ENCODE measurements around the gene RBBP8NL. TPM values are rescaled to one million over a fixed set of nuclear protein-coding genes. Genes with fewer than 3 reads are reported as not detected.
A peak's percentile ranks its signal among the peaks of the same experiment; 100 is the strongest.

Gene RBBP8NL
- total and polyA plus RNA-seq, 2 of the 8 experiments (the other 6 are each of a cell fraction or from before 2014, with no cell fraction given) = 0.43 to 0.48 TPM

- Histone ChIP-seq H3K23ac (ENCODE audit: insufficient read length) (no peak overlapping the region), H4K20me1 (replicated peaks in 1 of 2; ENCODE audit: control insufficient read depth in 1 of 2, insufficient read depth in 2 of 2, low read length in 2 of 2) (peaks cover 7 to 16% of the 10 kb centered on the region in 2 experiments), H2BK120ac (replicated peaks; ENCODE audit: low read depth, low read length) (peak overlapping the region; percentile 81), H4K91ac (replicated peaks; ENCODE audit: insufficient read length, low read length) (peak overlapping the region; percentile 95), H3K9me3 (ENCODE audit: insufficient read depth in 2 of 2, low read depth in 1 of 2, low read length in 1 of 2) (no peaks in the 10 kb centered on the region), H3K56ac (replicated peaks; ENCODE audit: insufficient read length, low read depth, low read length) (peak overlapping the region; percentile 70), H4K5ac (ENCODE audit: insufficient read length, low read depth, low read length) (peak overlapping the region; percentile 95), H3K4me1 (replicated peaks in 1 of 4; ENCODE audit: control insufficient read depth in 3 of 4, insufficient read depth in 4 of 4, low read length in 3 of 4) (peaks cover 10 to 71% (median 62%) of the 10 kb centered on the region in 4 experiments), H3K4me2 (ENCODE audit: insufficient read depth in 1 of 2, low read depth in 2 of 2, low read length in 2 of 2) (peak overlapping the region; percentile 51 to 62), H3K36me3 (ENCODE audit: control insufficient read depth in 2 of 4, insufficient read depth in 4 of 4, low read length in 3 of 4) (peaks cover 0 to 19% (median 2%) of the 10 kb centered on the region in 4 experiments; a peak in 3 of 8 replicates), H3K79me1 (ENCODE audit: low read depth, low read length) (peaks cover 22% of the 10 kb centered on the region), H2BK5ac (ENCODE audit: low read depth, low read length) (peak overlapping the region; percentile 99), H3K27me3 (replicated peaks in 1 of 4; ENCODE audit: control insufficient read depth in 3 of 4, extremely low read depth in 1 of 4, insufficient read depth in 3 of 4, low read length in 3 of 4) (no peaks in the 10 kb centered on the region), H3K27ac (ENCODE audit: low read depth, low read length) (peak overlapping the region; percentile 92), H3K18ac (ENCODE audit: extremely low read depth, low read length) (peak overlapping the region; percentile 99), H4K8ac (ENCODE audit: extremely low read depth, insufficient read depth, low read length) (peak overlapping the region; percentile 99), H2AFZ (ENCODE audit: low read length) (no peak overlapping the region), H3K4ac (replicated peaks; ENCODE audit: insufficient read length, low read depth, low read length) (peak overlapping the region; percentile 99), H3K9ac (replicated peaks in 1 of 4; ENCODE audit: extremely low read depth in 1 of 4, low read depth in 3 of 4, low read length in 3 of 4) (peak overlapping the region in 2 of 4 experiments; percentile 62 to 65; a peak in 4 of 7 replicates), H3K4me3 (ENCODE audit: extremely low read depth in 1 of 4, insufficient read depth in 2 of 4, low read depth in 3 of 4, low read length in 4 of 4) (peak overlapping the region in 1 of 4 experiments; percentile 34; a peak in 2 of 8 replicates), H2BK20ac (ENCODE audit: low read length) (peak overlapping the region; percentile 100), H3K23me2 (ENCODE audit: low read depth, low read length) (peaks cover 7% of the 10 kb centered on the region), H3K79me2 (ENCODE audit: control insufficient read depth in 1 of 2, insufficient read depth in 2 of 2, low read length in 2 of 2) (peaks cover 13 to 79% of the 10 kb centered on the region in 2 experiments; a peak in 3 of 4 replicates), H2AK5ac (ENCODE audit: low read depth, low read length) (peak overlapping the region; percentile 95), H2BK15ac (ENCODE audit: low read length) (peak overlapping the region; percentile 97; the same call in 1 of the 2 replicates), H2BK12ac (ENCODE audit: low read depth, low read length) (peak overlapping the region; percentile 100), H3K14ac (ENCODE audit: insufficient read length) (no peak overlapping the region)
- 55% methylated on average over 33 of the region's 34 CpGs; no CpG with 5 or more reads in 1 of the 2 experiments for WGBS, 2 experiments (ENCODE audit: extremely low coverage in 1 of 2, insufficient coverage in 1 of 2, insufficient read length in 1 of 2, insufficient replicate concordance in 2 of 2, low coverage in 1 of 2, low lambda C conversion rate in 2 of 2, missing lambda C conversion rate in 1 of 2)
- ChIA-PET POLR2A (ENCODE audit: partially characterized antibody) (interaction anchor here (0.7 to 12.6 kb wide), 14 partner anchors 7 to 59 kb away, joined by 3 to 213 read pairs (median 4); partner anchors contain the start of genes ADRM1 and RPS21), CTCF (ENCODE audit: partially characterized antibody) (interaction anchor here (0.6 to 10.9 kb wide), 8 partner anchors 9 to 1015 kb away, joined by 3 to 212 read pairs (median 3); partner anchors contain the start of gene RPS21)
- FAIRE-seq = peak; percentile 32
- DNase-seq (ENCODE audit: low read depth in 1 of 2, low spot score in 2 of 2) = peak; percentile 84 to 90
- no peak for TF ChIP-seq SIX5 (IDR thresholded peaks at IDR 0.05; ENCODE audit: low read depth, low read length)
- TF ChIP-seq BCL11A (IDR thresholded peaks at IDR 0.05; ENCODE audit: low read depth in 2 of 2, low read length in 2 of 2) = no peak
- TF ChIP-seq JUN (IDR thresholded peaks at IDR 0.05; ENCODE audit: low read depth, low read length) = no peak
- no peak for TF ChIP-seq BRCA1 (IDR thresholded peaks at IDR 0.05; ENCODE audit: low read depth, low read length)
- TF ChIP-seq SIRT6 (IDR thresholded peaks at IDR 0.05; ENCODE audit: low read length) = no peak
- TF ChIP-seq CTCF (IDR thresholded peaks at IDR 0.05; ENCODE audit: control extremely low read depth in 1 of 3, insufficient read depth in 1 of 3, low read depth in 1 of 3, low read length in 3 of 3) = no peak
- TF ChIP-seq RNF2 (IDR thresholded peaks at IDR 0.05; ENCODE audit: borderline replicate concordance, low read depth, low read length, missing control alignments, poor library complexity, severe bottlenecking) = no peak
- TF ChIP-seq FOSL1 (IDR thresholded peaks at IDR 0.05; ENCODE audit: insufficient read depth, low read depth, low read length) = no peak
These were observed 65.3 kb downstream of the RBBP8NL start for GRCh38 chr20:62361799-62362589.

Data from H1 (cell line).